BJ (cell line): ENCODE results near the gene GCC1. TPM values are rescaled to one million over a fixed set of nuclear protein-coding genes. Genes with fewer than 3 reads are reported as not detected.
A peak's percentile ranks its signal among the peaks of the same experiment; 100 is the strongest.
"Not testable (repeated sequence)": the region's sequence is repeated elsewhere in the genome, so short reads cannot be mapped to it uniquely, and the experiment has no call there.

Source experiments
- CTCF ChIA-PET: fragments of 350-600 bp; formaldehyde crosslinking; extraction: SDS; loops from one replicate; lab custom pipeline; 2021; ENCODE audit warnings: antibody characterized with exemption, inconsistent platforms; lab: Yijun Ruan, JAX
- POLR2A ChIA-PET: fragments of 300-600 bp; sonication (Branson Sonifier 250); formaldehyde crosslinking; extraction: SDS; loops from one replicate; lab custom pipeline; 2021; ENCODE audit warnings: antibody characterized with exemption; lab: Charles Lee
- DNase-seq: peaks from one replicate; pipeline ENCODE4 v3.0.0-alpha.2; 2011; ENCODE audit warnings: low read depth
- H3K27me3 ChIP-seq: 2 replicates; pipeline ENCODE4 v1.6.0; 2011; ENCODE audit warnings: low read length; ENCODE audit not compliant: control insufficient read depth, insufficient read depth
- H3K36me3 ChIP-seq: 2 replicates; pipeline ENCODE4 v1.5.1; 2011; ENCODE audit warnings: low read length; ENCODE audit not compliant: control insufficient read depth, insufficient read depth
- H3K4me3 ChIP-seq: 2 replicates; pipeline ENCODE4 v1.5.1; 2011; ENCODE audit warnings: low read depth, mild to moderate bottlenecking, control low read depth, low read length
- polyA plus RNA-seq: library from polyadenylated mRNA; depleted of rRNA; stranded (reverse); fragments of >200 nt; gene quantifications from 2 replicates; pipeline ENCODE4 v1.2.3, GENCODE V29; 2011
- TF ChIP-seq, protein P1 (sequence below): IDR thresholded peaks from 2 replicates; pipeline ENCODE4 v1.5.1; 2011; ENCODE audit warnings: low read depth, mild to moderate bottlenecking, control low read depth, inconsistent platforms, low read length, moderate library complexity; ENCODE audit not compliant: insufficient read depth

Gene GCC1
- polyA plus RNA-seq, 1 experiment = 9.6 TPM

DNA sequence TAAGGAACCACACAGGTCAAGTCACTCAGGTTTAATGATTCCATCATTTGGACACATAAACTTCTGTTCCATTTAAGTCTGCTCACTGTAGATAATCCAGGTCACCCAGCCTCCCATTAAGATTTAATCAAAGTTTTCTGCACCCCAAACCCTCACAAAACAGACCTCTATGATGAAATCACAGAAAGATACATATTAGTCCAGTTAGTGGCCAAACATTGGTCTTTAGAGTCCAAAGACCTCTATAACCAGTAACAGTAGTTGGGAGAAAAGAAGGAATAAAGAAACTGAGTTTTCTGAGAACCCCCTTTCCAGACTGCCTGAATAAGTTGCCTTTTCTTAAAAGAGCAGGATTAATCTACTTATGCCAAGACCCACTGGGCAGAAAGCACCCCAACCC, 4.8 kb downstream of the GCC1 start:
- no peak for DNase-seq
- H3K36me3 ChIP-seq = peaks cover 15% of the 10 kb centered on the region
- H3K27me3 ChIP-seq = no peaks in the 10 kb centered on the region
- TF ChIP-seq, protein P1, sequence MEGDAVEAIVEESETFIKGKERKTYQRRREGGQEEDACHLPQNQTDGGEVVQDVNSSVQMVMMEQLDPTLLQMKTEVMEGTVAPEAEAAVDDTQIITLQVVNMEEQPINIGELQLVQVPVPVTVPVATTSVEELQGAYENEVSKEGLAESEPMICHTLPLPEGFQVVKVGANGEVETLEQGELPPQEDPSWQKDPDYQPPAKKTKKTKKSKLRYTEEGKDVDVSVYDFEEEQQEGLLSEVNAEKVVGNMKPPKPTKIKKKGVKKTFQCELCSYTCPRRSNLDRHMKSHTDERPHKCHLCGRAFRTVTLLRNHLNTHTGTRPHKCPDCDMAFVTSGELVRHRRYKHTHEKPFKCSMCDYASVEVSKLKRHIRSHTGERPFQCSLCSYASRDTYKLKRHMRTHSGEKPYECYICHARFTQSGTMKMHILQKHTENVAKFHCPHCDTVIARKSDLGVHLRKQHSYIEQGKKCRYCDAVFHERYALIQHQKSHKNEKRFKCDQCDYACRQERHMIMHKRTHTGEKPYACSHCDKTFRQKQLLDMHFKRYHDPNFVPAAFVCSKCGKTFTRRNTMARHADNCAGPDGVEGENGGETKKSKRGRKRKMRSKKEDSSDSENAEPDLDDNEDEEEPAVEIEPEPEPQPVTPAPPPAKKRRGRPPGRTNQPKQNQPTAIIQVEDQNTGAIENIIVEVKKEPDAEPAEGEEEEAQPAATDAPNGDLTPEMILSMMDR = no peak
- no peak overlapping the region for H3K4me3 ChIP-seq
- POLR2A ChIA-PET = no interaction called here
- CTCF ChIA-PET = interaction anchor here (0.8 kb wide), 1 partner anchor 128 kb away, joined by 3 read pairs; no protein-coding TSS in a partner anchor

DNA sequence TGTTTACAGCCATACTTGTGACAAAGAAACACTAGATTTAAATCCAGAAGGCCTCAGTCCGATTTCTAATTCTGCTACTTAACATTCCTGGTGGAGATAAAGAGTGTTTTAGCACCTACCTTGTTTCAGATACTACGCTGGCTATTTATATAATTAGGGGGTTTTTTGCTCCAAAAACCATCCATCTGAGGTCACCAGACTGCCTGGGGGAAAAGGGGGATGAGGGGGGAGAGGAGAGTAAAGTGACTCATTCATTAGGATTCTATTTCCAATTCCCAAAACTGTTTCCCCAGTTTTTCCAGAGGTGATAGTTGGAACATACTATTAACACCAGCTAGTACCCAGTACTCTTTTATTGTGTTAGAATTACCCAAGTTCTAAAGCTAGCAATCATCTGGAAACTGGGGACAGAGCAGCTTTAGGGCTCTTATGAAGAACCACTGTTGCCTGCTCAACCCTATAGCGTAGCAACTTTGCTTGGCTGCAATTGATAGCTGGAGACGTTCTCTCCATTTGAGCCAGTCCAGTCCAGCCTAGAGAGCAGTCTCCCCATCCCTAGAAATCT, 6.6 kb downstream of the GCC1 start:
- no peaks in the 10 kb centered on the region for H3K27me3 ChIP-seq
- TF ChIP-seq, protein P1 = no peak
- CTCF ChIA-PET = interaction anchor here (0.6 to 0.9 kb wide), 3 partner anchors 10 to 15 kb away, joined by 3 to 5 read pairs (median 3); no protein-coding TSS in a partner anchor
- POLR2A ChIA-PET = no interaction called here
- DNase-seq = no peak
- peaks cover 16% of the 10 kb centered on the region for H3K36me3 ChIP-seq
- no peak overlapping the region for H3K4me3 ChIP-seq

DNA sequence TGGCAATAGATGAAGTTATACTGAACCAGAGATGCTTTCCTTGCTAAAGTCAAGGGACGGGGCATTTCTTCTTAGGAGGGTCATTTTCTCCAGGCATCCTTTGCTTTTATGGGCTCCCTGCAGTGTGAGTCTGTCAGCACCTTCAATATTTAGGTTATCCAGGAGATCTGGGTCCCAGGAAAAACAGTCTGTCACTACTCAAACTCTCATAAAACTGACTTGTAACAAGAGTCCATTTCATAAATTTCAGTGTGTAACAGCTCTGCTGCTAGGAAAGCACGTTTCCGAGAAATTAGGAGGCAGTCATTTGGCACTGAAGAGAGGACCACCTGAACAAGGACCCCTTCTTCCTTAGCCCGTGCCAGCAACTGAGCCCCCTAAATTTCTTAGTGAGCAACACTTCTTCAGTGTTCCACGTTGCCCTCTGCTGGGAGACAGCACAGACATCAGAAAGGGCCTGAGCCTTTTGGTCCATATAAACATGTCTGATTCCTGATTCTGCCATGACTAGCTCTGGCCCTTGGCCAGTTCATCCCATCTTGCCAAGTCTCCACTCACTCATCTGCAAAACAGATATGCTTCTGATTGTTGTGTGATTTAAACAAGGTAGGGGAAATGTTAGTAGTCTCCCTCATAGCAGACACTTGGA, 7.2 kb downstream of the GCC1 start:
- Histone ChIP-seq H3K27me3 (no peaks in the 10 kb centered on the region), H3K36me3 (peaks cover 16% of the 10 kb centered on the region), H3K4me3 (no peak overlapping the region)
- POLR2A ChIA-PET = no interaction called here
- TF ChIP-seq, protein P1 = peak; percentile 35
- CTCF ChIA-PET = interaction anchor here (0.6 to 0.9 kb wide), 3 partner anchors 9 to 14 kb away, joined by 3 to 5 read pairs (median 3); no protein-coding TSS in a partner anchor
- no peak for DNase-seq

DNA sequence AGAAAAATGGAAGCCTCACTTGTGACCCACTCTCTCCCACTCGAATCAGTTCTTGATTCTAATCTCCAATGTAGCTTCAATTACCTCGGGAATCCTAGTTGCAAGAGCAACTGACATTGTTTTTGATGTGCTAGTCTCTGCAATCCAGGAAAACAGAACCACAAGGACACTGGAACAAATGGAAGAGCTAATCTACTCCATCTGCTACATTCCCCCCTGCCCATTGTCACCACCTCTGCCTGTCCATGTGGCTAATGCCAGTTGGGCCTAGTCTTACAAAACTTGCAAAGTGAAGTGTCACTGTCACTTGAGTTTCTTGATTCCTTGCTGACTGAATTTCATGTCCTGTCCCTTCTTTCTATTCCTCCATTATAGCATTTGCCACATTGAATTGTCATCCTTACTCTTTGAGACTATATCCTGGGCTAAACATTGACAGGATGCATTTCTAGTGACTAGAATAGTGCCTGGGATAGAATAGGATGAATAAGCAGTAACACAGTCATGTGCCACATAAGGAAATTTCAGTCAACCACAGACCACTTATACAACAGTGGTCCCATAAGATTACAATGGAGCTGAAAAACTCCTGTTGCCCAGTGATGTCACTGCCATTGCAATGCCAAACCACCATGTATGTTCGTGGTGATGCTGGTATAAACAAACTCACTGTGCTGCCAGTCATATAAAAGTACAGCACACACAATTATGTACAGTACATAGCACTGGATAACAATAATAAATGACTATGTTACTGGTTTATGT, 13.5 kb downstream of the GCC1 start:
- 0 out of 2 replicates have a peak, but pooled peaks cover 2% of the 10 kb centered on the region for H3K36me3 ChIP-seq
- no peaks in the 10 kb centered on the region for H3K27me3 ChIP-seq
- POLR2A ChIA-PET = no interaction called here
- TF ChIP-seq, protein P1 = no peak
- DNase-seq = no peak
- no peak overlapping the region for H3K4me3 ChIP-seq
- CTCF ChIA-PET = interaction anchor here (0.6 to 1.6 kb wide), 2 partner anchors 9 to 685 kb away, joined by 4 read pairs; no protein-coding TSS in a partner anchor

DNA sequence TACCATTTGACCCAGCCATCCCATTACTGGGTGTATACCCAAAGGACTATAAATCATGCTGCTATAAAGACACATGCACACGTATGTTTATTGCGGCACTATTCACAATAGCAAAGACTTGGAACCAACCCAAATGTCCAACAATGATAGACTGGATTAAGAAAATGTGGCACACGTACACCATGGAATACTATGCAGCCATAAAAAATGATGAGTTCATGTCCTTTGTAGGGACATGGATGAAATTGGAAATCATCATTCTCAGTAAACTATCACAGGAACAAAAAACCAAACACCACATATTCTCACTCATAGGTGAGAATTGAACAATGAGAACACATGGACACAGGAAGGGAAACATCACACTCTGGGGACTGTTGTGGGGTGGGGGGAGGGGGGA, 17.4 kb downstream of the GCC1 start:
- POLR2A ChIA-PET, DNase-seq, H3K4me3 ChIP-seq, H3K36me3 ChIP-seq, H3K27me3 ChIP-seq, CTCF ChIA-PET: not testable (repeated sequence)
